GM23338 (cell line): Measurements from ENCODE around the gene SPEF1. TPM values are rescaled to one million over a fixed set of nuclear protein-coding genes. Genes with fewer than 3 reads are reported as not detected.

Source experiments
- ATAC-seq: fragments of 200-7000 bp; cut with Tn5 transposase; 3 replicates; pipeline ENCODE4 v1.9.1; 2020
- DNase-seq: peaks from one replicate; pipeline ENCODE4 v3.0.0-alpha.2; 2015; ENCODE audit warnings: low spot score
- H2AFZ ChIP-seq: fragments of 200-600 bp; sonication (generic); 2 replicates; pipeline ENCODE4 v1.8.0; 2016; ENCODE audit warnings: antibody characterized with exemption, mild to moderate bottlenecking, moderate library complexity
- H3F3A ChIP-seq: fragments of 200-600 bp; sonication (generic); replicated peaks from 2 replicates; pipeline ENCODE4 v1.8.0; 2017; ENCODE audit warnings: antibody characterized with exemption, mixed run types, low read depth
- H3K27ac ChIP-seq: fragments of 200-600 bp; sonication (generic); 2 replicates; pipeline ENCODE4 v1.6.1; 2016; ENCODE audit warnings: low read depth
- H3K27me3 ChIP-seq: fragments of 200-600 bp; sonication (generic); 2 replicates; pipeline ENCODE4 v1.8.0; 2016; ENCODE audit warnings: mild to moderate bottlenecking, mixed run types, moderate library complexity; ENCODE audit not compliant: insufficient read depth
- H3K36me3 ChIP-seq: fragments of 200-600 bp; sonication (generic); 2 replicates; pipeline ENCODE4 v1.8.0; 2016; ENCODE audit warnings: mild to moderate bottlenecking; ENCODE audit not compliant: insufficient read depth
- H3K4me1 ChIP-seq: fragments of 200-600 bp; sonication (generic); 2 replicates; pipeline ENCODE4 v1.8.0; 2016; ENCODE audit warnings: mild to moderate bottlenecking, moderate library complexity; ENCODE audit not compliant: insufficient read depth
- H3K4me2 ChIP-seq: fragments of 200-600 bp; sonication (generic); 2 replicates; pipeline ENCODE4 v1.7.1; 2017; ENCODE audit warnings: mixed run types
- H3K4me3 ChIP-seq: fragments of 200-600 bp; sonication (generic); 2 replicates; pipeline ENCODE4 v1.6.1; 2016; ENCODE audit warnings: mixed run types
- H3K79me2 ChIP-seq: fragments of 200-600 bp; sonication (generic); replicated peaks from 2 replicates; pipeline ENCODE4 v1.8.0; 2017; ENCODE audit warnings: mild to moderate bottlenecking; ENCODE audit not compliant: insufficient read depth
- H3K9me2 ChIP-seq: fragments of 200-600 bp; sonication (generic); 2 replicates; pipeline ENCODE4 v1.8.0; 2017; ENCODE audit not compliant: insufficient read depth
- H4K20me1 ChIP-seq: fragments of 200-600 bp; sonication (generic); replicated peaks from 2 replicates; pipeline ENCODE4 v1.8.0; 2017; ENCODE audit warnings: mild to moderate bottlenecking; ENCODE audit not compliant: insufficient read depth
- H3K27ac Mint-ChIP-seq: 2 replicates; pipeline ENCODE4 v1.8.0; 2020; ENCODE audit warnings: inconsistent platforms, mild to moderate bottlenecking, moderate library complexity, mixed read lengths
- H3K27me3 Mint-ChIP-seq: 3 replicates; pipeline ENCODE4 v1.8.0; 2022; ENCODE audit warnings: low read depth, mild to moderate bottlenecking, moderate library complexity, mixed read lengths, inconsistent platforms; ENCODE audit not compliant: insufficient read depth, poor library complexity
- H3K36me3 Mint-ChIP-seq: 3 replicates; pipeline ENCODE4 v1.8.0; 2021; ENCODE audit warnings: low read depth, mild to moderate bottlenecking, inconsistent platforms, moderate library complexity, mixed read lengths
- H3K4me1 Mint-ChIP-seq: 3 replicates; pipeline ENCODE4 v1.8.0; 2020; ENCODE audit warnings: mild to moderate bottlenecking, inconsistent platforms, mixed read lengths
- H3K4me3 Mint-ChIP-seq: 3 replicates; pipeline ENCODE4 v1.8.0; 2021; ENCODE audit warnings: moderate library complexity, mild to moderate bottlenecking, inconsistent platforms, mixed read lengths
- H3K9me3 Mint-ChIP-seq: 3 replicates; pipeline ENCODE4 v1.8.0; 2020; ENCODE audit warnings: moderate library complexity, mild to moderate bottlenecking, inconsistent platforms, mixed read lengths
- CTCF ChIP-seq, 2 experiments: fragments of 200-600 bp in 1 of 2; sonication (generic) in 1 of 2; conservative IDR thresholded peaks; 2 replicates each; pipeline versions ENCODE4 v1.5.1 to v1.6.1; 2016 to 2017; ENCODE audit warnings: antibody characterized with exemption in 2 of 2, low read depth in 2 of 2, mild to moderate bottlenecking in 2 of 2, moderate library complexity in 1 of 2
- ETS1 ChIP-seq: IDR thresholded peaks from 2 replicates; pipeline ENCODE4 v1.6.1; 2016; ENCODE audit warnings: antibody characterized with exemption
- EZH2 ChIP-seq: fragments of 200-600 bp; sonication (generic); IDR thresholded peaks from one replicate; pipeline ENCODE4 v1.8.0; 2017; ENCODE audit warnings: antibody characterized with exemption, mild to moderate bottlenecking, low read depth; ENCODE audit not compliant: unreplicated experiment
- EZH2phosphoT487 ChIP-seq: fragments of 200-600 bp; sonication (generic); IDR thresholded peaks from one replicate; pipeline ENCODE4 v1.8.1; 2018; ENCODE audit warnings: antibody characterized with exemption; ENCODE audit not compliant: unreplicated experiment
- JUNB ChIP-seq: IDR thresholded peaks from one replicate; pipeline ENCODE4 v1.6.1; 2016; ENCODE audit warnings: antibody characterized with exemption; ENCODE audit not compliant: unreplicated experiment
- REST ChIP-seq: IDR thresholded peaks from one replicate; pipeline ENCODE4 v1.6.1; 2018; ENCODE audit warnings: antibody characterized with exemption; ENCODE audit not compliant: unreplicated experiment
- ZNF331 ChIP-seq: fragments of 250-450 bp; sonication (Bioruptor Pico); IDR thresholded peaks from 2 replicates; pipeline ENCODE4 v1.5.0; 2020; ENCODE audit warnings: low read depth, mild to moderate bottlenecking, moderate library complexity
- polyA plus RNA-seq: library from polyadenylated mRNA; unstranded; fragments of >200 nt; fragmentation: Nextera tagmentation; extraction: Ambion mirVana; gene quantifications from 2 replicates; pipeline ENCODE4 v1.2.1, GENCODE V29; 2016
- total RNA-seq: library from RNA; depleted of rRNA; stranded (reverse); fragments of >200 nt; shearing (Covaris generic); gene quantifications from 2 replicates; pipeline ENCODE4 v1.2.3, GENCODE V29; 2014

Gene SPEF1
- total and polyA plus RNA-seq, 2 experiments from 2014 or later = 0.68 to 0.69 TPM

- TF ChIP-seq CTCF (conservative IDR thresholded peaks at IDR 0.05; ENCODE audit: low read depth in 2 of 2) (no peak), EZH2 (no peak), REST (no peak), ZNF331 (CRISPR knock-in tag) (no peak), EZH2phosphoT487 (no peak)
Observed at GRCh38 chr20:3729811-3730540, 51.3 kb downstream of the SPEF1 start (continued).

- no peaks in the 10 kb centered on the region; the same call in 1 of the 3 replicates for H3K9me3 Mint-ChIP-seq
- no peaks in the 10 kb centered on the region for H3K79me2 ChIP-seq
- no peak overlapping the region for H3K4me2 ChIP-seq
- no peaks in the 10 kb centered on the region for H4K20me1 ChIP-seq
- no peaks in the 10 kb centered on the region; the same call in 2 of the 3 replicates for H3K36me3 Mint-ChIP-seq
- H3K27ac Mint-ChIP-seq = no peak overlapping the region
- H3F3A ChIP-seq = no peaks in the 10 kb centered on the region
- H3K4me3 Mint-ChIP-seq = no peak overlapping the region
- H3K27ac ChIP-seq = no peak overlapping the region
- H3K36me3 ChIP-seq = no peaks in the 10 kb centered on the region
- peaks cover 37% of the 10 kb centered on the region for H3K27me3 ChIP-seq
- DNase-seq = no peak
- H3K4me1 ChIP-seq = peaks cover 13% of the 10 kb centered on the region
- H2AFZ ChIP-seq = no peak overlapping the region
- H3K9me2 ChIP-seq = no peaks in the 10 kb centered on the region
- H3K27me3 Mint-ChIP-seq = peaks cover 33% of the 10 kb centered on the region
- no peak overlapping the region for H3K4me3 ChIP-seq
- peaks cover 19% of the 10 kb centered on the region for H3K4me1 Mint-ChIP-seq
- no peak for ATAC-seq
- no peak for TF ChIP-seq JUNB
- TF ChIP-seq REST = no peak
- no peak for TF ChIP-seq ETS1
Observed at GRCh38 chr20:3729378-3729777, 51.9 kb downstream of the SPEF1 start.
